ENCODE data around the gene ACER3.
"Not testable (repeated sequence)": the region's sequence is repeated elsewhere in the genome, so short reads cannot be mapped to it uniquely, and the experiment has no call there.

Gene ACER3

DNA sequence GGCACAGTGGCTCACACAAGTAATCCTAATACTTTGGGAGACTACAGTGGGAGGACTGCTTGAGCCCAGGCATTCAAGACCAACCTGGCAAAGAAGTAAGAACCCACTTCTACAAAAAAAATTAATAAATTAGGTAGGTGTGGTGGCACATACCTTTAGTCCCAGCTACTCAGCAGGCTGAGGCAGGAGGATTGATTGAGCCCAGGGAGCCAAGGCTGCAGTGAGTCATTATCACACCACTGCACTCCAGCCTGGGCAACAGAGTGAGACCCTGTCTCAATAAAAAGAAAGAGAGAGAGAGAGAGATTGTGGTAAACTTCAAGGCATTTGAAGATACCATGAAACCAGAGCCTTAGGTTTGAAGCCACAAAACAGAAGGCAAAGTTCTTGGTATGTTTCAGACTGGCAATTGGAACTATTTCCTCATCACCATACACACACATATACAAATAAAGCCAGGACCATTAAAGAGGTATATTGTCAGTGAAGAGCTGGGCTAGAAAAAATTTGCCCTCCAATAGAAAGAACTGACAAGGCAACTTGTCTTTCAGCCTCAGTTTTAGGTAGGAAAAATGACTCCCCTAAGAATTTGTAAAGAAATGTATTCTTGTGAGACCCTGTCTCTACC lies 148.9 kb downstream of the ACER3 start:
- no peaks in the 10 kb centered on the region for H3K27me3 Mint-ChIP-seq (ENCODE audit: low read depth)
- H3K4me3 Mint-ChIP-seq = no peak overlapping the region
- no peaks in the 10 kb centered on the region for H3K4me1 Mint-ChIP-seq
- H3K9me3 Mint-ChIP-seq = peaks cover 5% of the 10 kb centered on the region
- TF ChIP-seq, protein P1, sequence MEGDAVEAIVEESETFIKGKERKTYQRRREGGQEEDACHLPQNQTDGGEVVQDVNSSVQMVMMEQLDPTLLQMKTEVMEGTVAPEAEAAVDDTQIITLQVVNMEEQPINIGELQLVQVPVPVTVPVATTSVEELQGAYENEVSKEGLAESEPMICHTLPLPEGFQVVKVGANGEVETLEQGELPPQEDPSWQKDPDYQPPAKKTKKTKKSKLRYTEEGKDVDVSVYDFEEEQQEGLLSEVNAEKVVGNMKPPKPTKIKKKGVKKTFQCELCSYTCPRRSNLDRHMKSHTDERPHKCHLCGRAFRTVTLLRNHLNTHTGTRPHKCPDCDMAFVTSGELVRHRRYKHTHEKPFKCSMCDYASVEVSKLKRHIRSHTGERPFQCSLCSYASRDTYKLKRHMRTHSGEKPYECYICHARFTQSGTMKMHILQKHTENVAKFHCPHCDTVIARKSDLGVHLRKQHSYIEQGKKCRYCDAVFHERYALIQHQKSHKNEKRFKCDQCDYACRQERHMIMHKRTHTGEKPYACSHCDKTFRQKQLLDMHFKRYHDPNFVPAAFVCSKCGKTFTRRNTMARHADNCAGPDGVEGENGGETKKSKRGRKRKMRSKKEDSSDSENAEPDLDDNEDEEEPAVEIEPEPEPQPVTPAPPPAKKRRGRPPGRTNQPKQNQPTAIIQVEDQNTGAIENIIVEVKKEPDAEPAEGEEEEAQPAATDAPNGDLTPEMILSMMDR (IDR thresholded peaks at IDR 0.05; ENCODE audit: unreplicated experiment in 3 of 3) = no peak
- H3K27ac Mint-ChIP-seq = no peak overlapping the region
- H3K36me3 Mint-ChIP-seq (ENCODE audit: low read depth) = peaks cover 22% of the 10 kb centered on the region

DNA sequence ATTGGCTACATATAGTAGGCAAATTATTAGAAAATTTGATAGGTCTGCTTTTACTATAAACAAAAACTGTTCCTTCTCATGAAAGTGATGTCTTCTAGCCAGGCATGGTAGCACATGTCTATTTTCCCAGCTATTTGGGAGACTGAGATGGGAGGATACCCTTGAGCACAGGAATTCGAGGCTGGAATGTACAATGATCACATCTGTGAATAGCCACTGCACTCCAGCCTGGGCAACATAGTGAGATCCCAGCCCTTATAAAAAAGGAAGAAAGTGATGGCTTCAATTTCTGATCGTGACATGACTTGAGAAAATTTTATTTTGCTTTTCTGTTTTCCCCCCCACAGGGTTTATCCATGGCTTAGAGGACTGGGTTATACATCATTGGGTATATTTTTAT lies 154.0 kb downstream of the ACER3 start:
- H3K4me1 Mint-ChIP-seq = no peaks in the 10 kb centered on the region
- TF ChIP-seq, protein P1 (IDR thresholded peaks at IDR 0.05; ENCODE audit: unreplicated experiment in 3 of 3) = no peak
- H3K4me3 Mint-ChIP-seq = no peak overlapping the region
- no peaks in the 10 kb centered on the region for H3K27me3 Mint-ChIP-seq (ENCODE audit: low read depth)
- peaks cover 30% of the 10 kb centered on the region for H3K36me3 Mint-ChIP-seq (ENCODE audit: low read depth)
- no peaks in the 10 kb centered on the region for H3K9me3 Mint-ChIP-seq
- H3K27ac Mint-ChIP-seq = no peak overlapping the region

DNA sequence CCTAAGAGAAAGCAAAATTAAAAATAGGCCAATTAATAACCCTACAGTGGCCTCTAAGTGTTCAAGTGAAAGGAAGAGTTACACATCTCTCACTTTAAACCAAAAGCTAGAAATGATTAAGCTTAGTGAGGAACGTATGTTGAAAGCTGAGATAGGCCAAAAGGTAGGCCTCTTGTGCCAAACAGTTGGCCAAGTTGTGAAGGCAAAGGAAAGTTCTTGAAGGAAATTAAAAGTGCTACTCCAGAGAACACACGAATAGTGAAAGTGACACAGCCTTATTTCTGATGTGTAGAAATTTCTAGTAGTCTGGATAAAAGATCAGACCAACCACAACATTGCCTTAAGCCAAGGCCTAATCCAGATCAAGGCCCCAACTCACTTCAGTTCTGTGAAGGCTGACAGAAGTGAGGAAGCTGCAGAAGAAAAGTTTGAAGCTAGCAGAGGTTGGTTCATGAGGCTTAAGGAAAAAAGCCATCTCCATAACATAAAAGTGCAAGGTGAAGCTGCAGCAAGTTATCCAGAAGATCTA lies 157.7 kb downstream of the ACER3 start:
- not testable (repeated sequence) for H3K27ac Mint-ChIP-seq; H3K27me3 Mint-ChIP-seq (ENCODE audit: low read depth); H3K4me3 Mint-ChIP-seq; H3K9me3 Mint-ChIP-seq; H3K4me1 Mint-ChIP-seq
- peaks cover 30% of the 10 kb centered on the region for H3K36me3 Mint-ChIP-seq (ENCODE audit: low read depth)

DNA sequence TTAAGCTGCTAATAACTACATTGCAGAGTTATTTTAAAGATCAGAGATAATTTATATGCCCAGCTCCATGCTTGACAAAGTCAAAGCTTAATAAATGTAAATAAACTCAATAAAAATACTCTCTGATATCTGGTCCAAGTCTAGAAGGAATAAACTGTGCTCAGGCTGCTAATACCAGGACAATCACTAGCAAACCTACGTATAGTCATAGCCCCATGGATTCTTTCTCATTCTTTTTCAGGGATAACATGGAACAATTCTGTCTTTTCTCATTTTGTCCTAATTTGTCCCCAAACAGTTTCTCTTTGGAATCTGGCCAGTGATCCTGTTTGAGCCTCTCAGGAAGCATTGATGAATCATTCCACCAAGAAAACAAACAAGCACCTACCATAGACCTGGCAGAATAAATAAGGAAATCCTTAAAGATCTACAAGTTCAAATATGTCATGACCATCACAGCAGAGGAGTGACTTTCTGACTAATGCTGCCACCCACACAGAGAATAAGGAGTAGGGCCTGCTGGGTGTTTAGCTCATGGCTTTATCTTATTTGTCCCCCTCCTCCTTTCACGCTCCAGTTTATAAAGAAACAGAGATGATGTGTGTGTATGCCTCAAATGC lies 159.4 kb downstream of the ACER3 start:
- H3K27ac Mint-ChIP-seq = no peak overlapping the region
- H3K4me3 Mint-ChIP-seq = no peak overlapping the region
- no peaks in the 10 kb centered on the region for H3K9me3 Mint-ChIP-seq
- peaks cover 30% of the 10 kb centered on the region for H3K36me3 Mint-ChIP-seq (ENCODE audit: low read depth)
- H3K4me1 Mint-ChIP-seq = no peaks in the 10 kb centered on the region
- no peaks in the 10 kb centered on the region for H3K27me3 Mint-ChIP-seq (ENCODE audit: low read depth)
- TF ChIP-seq, protein P1 (IDR thresholded peaks at IDR 0.05; ENCODE audit: unreplicated experiment in 3 of 3) = no peak

DNA sequence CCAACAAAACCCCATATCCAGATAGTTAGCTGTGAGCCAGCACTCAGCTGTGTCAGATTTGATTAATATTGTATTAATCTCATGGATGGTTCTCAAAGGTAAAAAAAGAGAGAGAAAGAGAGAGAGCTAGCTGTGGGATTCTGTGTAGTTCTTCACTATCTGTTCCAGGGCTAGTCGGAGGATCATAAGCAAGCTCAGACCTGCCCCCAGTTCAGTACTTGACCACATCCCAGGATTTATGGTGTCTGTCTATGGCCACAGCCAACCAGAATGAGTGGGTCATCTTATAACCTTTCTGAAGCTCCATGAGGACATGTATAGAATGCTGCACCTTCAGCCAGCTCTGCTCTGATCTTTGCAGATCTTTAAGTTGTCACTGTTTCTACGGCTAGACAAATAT lies 160.0 kb downstream of the ACER3 start:
- no peaks in the 10 kb centered on the region for H3K9me3 Mint-ChIP-seq
- H3K4me1 Mint-ChIP-seq = no peaks in the 10 kb centered on the region
- H3K36me3 Mint-ChIP-seq (ENCODE audit: low read depth) = peaks cover 27% of the 10 kb centered on the region
- TF ChIP-seq, protein P1 (IDR thresholded peaks at IDR 0.05; ENCODE audit: unreplicated experiment in 3 of 3) = no peak
- H3K4me3 Mint-ChIP-seq = no peak overlapping the region
- H3K27me3 Mint-ChIP-seq (ENCODE audit: low read depth) = no peaks in the 10 kb centered on the region
- no peak overlapping the region for H3K27ac Mint-ChIP-seq

DNA sequence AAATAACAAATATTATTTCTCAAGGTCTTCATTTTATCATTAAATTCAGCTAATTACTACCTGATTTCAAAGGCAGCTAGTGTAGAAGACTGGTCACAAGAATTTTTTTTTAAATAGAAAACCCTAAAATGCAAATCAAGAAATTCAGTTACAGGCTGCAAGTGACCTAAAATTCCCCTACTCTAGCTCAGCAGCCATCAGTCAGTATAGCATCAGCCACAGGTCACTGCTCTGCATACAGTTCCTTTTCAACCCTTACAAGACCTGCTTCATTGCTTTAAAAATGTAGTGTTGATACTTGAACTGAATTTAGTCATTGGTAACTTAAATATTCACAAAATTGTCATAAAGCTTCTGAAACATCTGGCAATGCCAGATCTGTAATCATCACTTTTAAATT lies 164.0 kb downstream of the ACER3 start:
- Mint-ChIP-seq H3K27me3 (ENCODE audit: low read depth) (peaks cover 5% of the 10 kb centered on the region), H3K9me3 (no peaks in the 10 kb centered on the region), H3K4me3 (no peak overlapping the region), H3K27ac (no peak overlapping the region), H3K4me1 (no peaks in the 10 kb centered on the region), H3K36me3 (ENCODE audit: low read depth) (peaks cover 5% of the 10 kb centered on the region)
- TF ChIP-seq, protein P1 (IDR thresholded peaks at IDR 0.05; ENCODE audit: unreplicated experiment in 3 of 3) = no peak

All from nephron (organoid).